Nephron (organoid): ENCODE results near the gene DPH7.
"Not testable (repeated sequence)": the region's sequence is repeated elsewhere in the genome, so short reads cannot be mapped to it uniquely, and the experiment has no call there.

ENCODE experiments used
- H3K27ac Mint-ChIP-seq, 3 experiments: 2 replicates each; pipeline ENCODE4 v1.8.0; 2020; ENCODE audit warnings: mixed read lengths in 3 of 3, mild to moderate bottlenecking in 2 of 3, moderate library complexity in 1 of 3
- H3K27me3 Mint-ChIP-seq: 2 replicates; pipeline ENCODE4 v1.8.0; 2021; ENCODE audit warnings: low read depth, mild to moderate bottlenecking, moderate library complexity, mixed read lengths
- H3K36me3 Mint-ChIP-seq: 2 replicates; pipeline ENCODE4 v1.8.0; 2020; ENCODE audit warnings: low read depth, mixed read lengths
- H3K4me1 Mint-ChIP-seq: 2 replicates; pipeline ENCODE4 v1.8.0; 2020; ENCODE audit warnings: mixed read lengths
- H3K4me3 Mint-ChIP-seq, 3 experiments: 2 replicates each; pipeline ENCODE4 v1.8.0; 2020; ENCODE audit warnings: mild to moderate bottlenecking in 3 of 3, mixed read lengths in 3 of 3, moderate library complexity in 2 of 3
- H3K9me3 Mint-ChIP-seq: 2 replicates; pipeline ENCODE4 v1.8.0; 2020; ENCODE audit warnings: mixed read lengths
- CTCF ChIP-seq, 3 experiments: fragments of 200-600 bp; sonication (generic); IDR thresholded peaks; one replicate each; pipeline ENCODE4 v1.5.0; 2021; ENCODE audit warnings: antibody characterized with exemption in 3 of 3; ENCODE audit not compliant: unreplicated experiment in 3 of 3

The DPH7 gene

GRCh38 chr9:137516144-137516917 lies 62.4 kb downstream of the DPH7 start:
- TF ChIP-seq CTCF (IDR thresholded peaks at IDR 0.05; ENCODE audit: unreplicated experiment in 3 of 3): no peak
- Mint-ChIP-seq H3K27me3 (no peaks in the 10 kb centered on the region), H3K9me3 (no peaks in the 10 kb centered on the region), H3K4me3 (no peak overlapping the region), H3K36me3 (no peaks in the 10 kb centered on the region), H3K4me1 (no peaks in the 10 kb centered on the region), H3K27ac (no peak overlapping the region)

- no peaks in the 10 kb centered on the region for H3K9me3 Mint-ChIP-seq
- H3K4me3 Mint-ChIP-seq: no peak overlapping the region
- no peaks in the 10 kb centered on the region for H3K27me3 Mint-ChIP-seq
- no peak for TF ChIP-seq CTCF (IDR thresholded peaks at IDR 0.05; ENCODE audit: unreplicated experiment in 3 of 3)
- no peaks in the 10 kb centered on the region for H3K4me1 Mint-ChIP-seq
- H3K36me3 Mint-ChIP-seq: no peaks in the 10 kb centered on the region
- no peak overlapping the region for H3K27ac Mint-ChIP-seq
Observed at GRCh38 chr9:137515338-137515724, 63.4 kb downstream of the DPH7 start.

GRCh38 chr9:137514691-137515337 lies 63.9 kb downstream of the DPH7 start:
- Mint-ChIP-seq H3K27ac (no peak overlapping the region), H3K36me3 (no peaks in the 10 kb centered on the region), H3K4me1 (no peaks in the 10 kb centered on the region), H3K9me3 (no peaks in the 10 kb centered on the region), H3K27me3 (no peaks in the 10 kb centered on the region), H3K4me3 (no peak overlapping the region)
- TF ChIP-seq CTCF (IDR thresholded peaks at IDR 0.05; ENCODE audit: unreplicated experiment in 3 of 3): no peak

- H3K4me3 Mint-ChIP-seq, H3K36me3 Mint-ChIP-seq, H3K4me1 Mint-ChIP-seq, H3K27me3 Mint-ChIP-seq, H3K9me3 Mint-ChIP-seq, H3K27ac Mint-ChIP-seq: not testable (repeated sequence)
Observed at GRCh38 chr9:137513801-137514570, 64.7 kb downstream of the DPH7 start.

- not testable (repeated sequence) for H3K36me3 Mint-ChIP-seq, H3K4me1 Mint-ChIP-seq, H3K27ac Mint-ChIP-seq, H3K9me3 Mint-ChIP-seq, H3K4me3 Mint-ChIP-seq, H3K27me3 Mint-ChIP-seq
Observed at GRCh38 chr9:137513136-137513535, 65.6 kb downstream of the DPH7 start.

GRCh38 chr9:137511758-137512463 lies 66.8 kb downstream of the DPH7 start:
- Mint-ChIP-seq H3K36me3 (peaks cover 6% of the 10 kb centered on the region), H3K9me3 (peaks cover 8% of the 10 kb centered on the region), H3K4me3 (no peak overlapping the region), H3K27me3 (no peaks in the 10 kb centered on the region), H3K27ac (no peak overlapping the region), H3K4me1 (no peaks in the 10 kb centered on the region)
- TF ChIP-seq CTCF (IDR thresholded peaks at IDR 0.05; ENCODE audit: unreplicated experiment in 3 of 3): no peak

GRCh38 chr9:137511126-137511525 lies 67.6 kb downstream of the DPH7 start:
- H3K9me3 Mint-ChIP-seq, H3K4me3 Mint-ChIP-seq, H3K27ac Mint-ChIP-seq, H3K4me1 Mint-ChIP-seq, H3K36me3 Mint-ChIP-seq, H3K27me3 Mint-ChIP-seq: not testable (repeated sequence)
